Liver (tissue), 9 donors: ENCODE data around the gene FALEC. TPM values are rescaled to one million over a fixed set of nuclear protein-coding genes. Genes with fewer than 3 reads are reported as not detected.

Experiments
- DNase-seq: peaks from one replicate; pipeline ENCODE4 v3.0.0-alpha.2; 2017; ENCODE audit warnings: low spot score
- H3K27ac ChIP-seq, 2 donors: one replicate each; pipeline ENCODE4 v1.7.0; 2013; ENCODE audit warnings: inconsistent platforms in 2 of 2, low read length in 2 of 2, control low read depth in 1 of 2, low read depth in 1 of 2, mild to moderate bottlenecking in 1 of 2
- H3K27me3 ChIP-seq, 4 donors: one replicate each; pipeline versions ENCODE4 v1.6.1 to v1.7.0; 2013; ENCODE audit warnings: low read length in 3 of 4, inconsistent platforms in 1 of 4, mild to moderate bottlenecking in 1 of 4, moderate library complexity in 1 of 4; ENCODE audit not compliant: control insufficient read depth in 4 of 4, insufficient read depth in 4 of 4
- H3K36me3 ChIP-seq, 4 donors: one replicate each; pipeline versions ENCODE4 v1.6.1 to v1.7.0; 2013; ENCODE audit warnings: low read length in 3 of 4, mild to moderate bottlenecking in 3 of 4, low read depth in 1 of 4, moderate library complexity in 1 of 4; ENCODE audit not compliant: control insufficient read depth in 4 of 4, insufficient read depth in 3 of 4
- H3K4me1 ChIP-seq, 4 donors: one replicate each; pipeline versions ENCODE4 v1.6.1 to v1.7.0; 2013; ENCODE audit warnings: low read length in 3 of 4, mild to moderate bottlenecking in 3 of 4, moderate library complexity in 1 of 4; ENCODE audit not compliant: control insufficient read depth in 4 of 4, insufficient read depth in 4 of 4
- H3K4me3 ChIP-seq, 3 donors: one replicate each; pipeline versions ENCODE4 v1.6.1 to v1.7.0; 2013; ENCODE audit warnings: low read length in 3 of 3, control low read depth in 1 of 3, low read depth in 1 of 3, mild to moderate bottlenecking in 1 of 3
- H3K9ac ChIP-seq, 2 donors: one replicate each; pipeline ENCODE4 v1.7.0; 2013; ENCODE audit warnings: low read length in 2 of 2, mild to moderate bottlenecking in 2 of 2, moderate library complexity in 2 of 2, control low read depth in 1 of 2, low read depth in 1 of 2
- H3K9me3 ChIP-seq, 4 donors: one replicate each; pipeline versions ENCODE4 v1.6.1 to v1.7.0; 2013; ENCODE audit warnings: low read length in 3 of 4; ENCODE audit not compliant: control insufficient read depth in 4 of 4
- ATF3 ChIP-seq: IDR thresholded peaks from 2 replicates; pipeline ENCODE4 v1.6.1; 2016; ENCODE audit warnings: antibody characterized with exemption
- EGR1 ChIP-seq, 2 donors: IDR thresholded peaks; 2 replicates each; pipeline ENCODE4 v1.6.1; 2016 to 2018; ENCODE audit warnings: antibody characterized with exemption in 2 of 2, low read depth in 2 of 2
- GABPA ChIP-seq, 2 donors: IDR thresholded peaks in 1 of 2; conservative IDR thresholded peaks in 1 of 2; 2 replicates each; pipeline ENCODE4 v1.6.1; 2016; ENCODE audit warnings: antibody characterized with exemption in 2 of 2, mild to moderate bottlenecking in 1 of 2, moderate library complexity in 1 of 2
- HNF4A ChIP-seq, 2 donors: conservative IDR thresholded peaks; 2 replicates each; pipeline ENCODE4 v1.6.1; 2016; ENCODE audit warnings: antibody characterized with exemption in 2 of 2, mild to moderate bottlenecking in 2 of 2
- HNF4G ChIP-seq: IDR thresholded peaks from 2 replicates; pipeline ENCODE4 v1.6.1; 2016; ENCODE audit warnings: antibody characterized with exemption
- JUND ChIP-seq, 2 donors: IDR thresholded peaks; 2 replicates each; pipeline ENCODE4 v1.6.1; 2016; ENCODE audit warnings: antibody characterized with exemption in 2 of 2
- MAX ChIP-seq: IDR thresholded peaks from 2 replicates; pipeline ENCODE4 v1.6.1; 2016; ENCODE audit warnings: antibody characterized with exemption
- REST ChIP-seq: IDR thresholded peaks from 2 replicates; pipeline ENCODE4 v1.6.1; 2016; ENCODE audit warnings: antibody characterized with exemption, mild to moderate bottlenecking
- RXRA ChIP-seq, 2 donors: IDR thresholded peaks; 2 replicates each; pipeline ENCODE4 v1.6.1; 2017 to 2018; ENCODE audit warnings: antibody characterized with exemption in 2 of 2, mild to moderate bottlenecking in 1 of 2
- SP1 ChIP-seq: IDR thresholded peaks from 2 replicates; pipeline ENCODE4 v1.6.1; 2018; ENCODE audit warnings: antibody characterized with exemption, mild to moderate bottlenecking
- TAF1 ChIP-seq: conservative IDR thresholded peaks from 2 replicates; pipeline ENCODE4 v1.6.1; 2016; ENCODE audit warnings: antibody characterized with exemption, mild to moderate bottlenecking
- YY1 ChIP-seq: IDR thresholded peaks from 2 replicates; pipeline ENCODE4 v1.6.1; 2016; ENCODE audit warnings: antibody characterized with exemption, mild to moderate bottlenecking
- WGBS: extraction: QIAGEN DNeasy Blood & Tissue Kit; methylation state at CpG from one replicate; pipeline ENCODE4 v1.1.7; 2013; 5-methylcytosine and 5-hydroxymethylcytosine counted together
- polyA plus RNA-seq, 2 donors: library from polyadenylated mRNA; stranded (reverse) in 1 of 2; unstranded in 1 of 2; fragments of 200-250 nt in 1 of 2; fragments of >200 nt in 1 of 2; fragmentation: Nextera tagmentation in 1 of 2; extraction: Ambion mirVana in 1 of 2; gene quantifications; one replicate each; pipeline versions ENCODE4 v1.2.1 to v1.2.3, GENCODE V29; 2013 to 2015
- total RNA-seq, 2 donors: library from RNA; depleted of rRNA; stranded (reverse); fragments of >200 nt; gene quantifications; one replicate each; pipeline ENCODE4 v1.2.3, GENCODE V29; 2014
- donor health status: healthy.
- donor health status: healthy.
- donor health status: healthy.
- donor health status: healthy.
- donor health status: healthy.

The FALEC gene
- total and polyA plus RNA-seq, 4 donors = not detected

- TF ChIP-seq REST = peak; percentile 46
- TF ChIP-seq TAF1 = peak; percentile 59
- peak; percentile 76 for TF ChIP-seq MAX
- TF ChIP-seq ATF3 = peak; percentile 82
- TF ChIP-seq HNF4A (conservative IDR thresholded peaks at IDR 0.05) = peak; percentile 35 to 43
- peak; percentile 8 to 27 for TF ChIP-seq EGR1 (IDR thresholded peaks at IDR 0.05; ENCODE audit: low read depth in 2 of 2)
- peak; percentile 20 for TF ChIP-seq HNF4G
- TF ChIP-seq JUND (IDR thresholded peaks at IDR 0.05) = peak; percentile 73 to 74
- no peak for TF ChIP-seq GABPA (IDR thresholded peaks at IDR 0.05 in 1 of 2, conservative IDR thresholded peaks at IDR 0.05 in 1 of 2)
- TF ChIP-seq SP1 = peak; percentile 85
These were observed 45.9 kb downstream of the FALEC start (continued) for GRCh38 chr1:150561254-150561973.

- TF ChIP-seq HNF4G (peak; percentile 32), REST (no peak), EGR1 (IDR thresholded peaks at IDR 0.05; ENCODE audit: low read depth in 2 of 2) (peak in 1 of 2 donors; percentile 4), JUND (IDR thresholded peaks at IDR 0.05) (peak; percentile 6 to 19), YY1 (no peak), HNF4A (conservative IDR thresholded peaks at IDR 0.05) (peak; percentile 39 to 45), SP1 (peak; percentile 88), RXRA (IDR thresholded peaks at IDR 0.05) (peak; percentile 50 to 65)
- H3K36me3 ChIP-seq = no peaks in the 10 kb centered on the region
- H3K9ac ChIP-seq = peak overlapping the region; percentile 82 to 92
- no peaks in the 10 kb centered on the region for H3K27me3 ChIP-seq
- H3K4me1 ChIP-seq = peaks cover 16 to 64% (median 49%) of the 10 kb centered on the region in 4 donors
- H3K9me3 ChIP-seq = no peaks in the 10 kb centered on the region
- peak; percentile 89 for DNase-seq
- peak overlapping the region; percentile 36 to 81 (median 67) for H3K4me3 ChIP-seq
- WGBS = under 1% methylated on average over 18 of the region's 18 CpGs
- peak overlapping the region; percentile 93 to 100 for H3K27ac ChIP-seq
These were observed 46.5 kb downstream of the FALEC start for GRCh38 chr1:150561974-150562445.
